GM12872 (cell line): ENCODE measurements around the gene SIN3A.

Source experiments
- CTCF ChIP-seq: IDR thresholded peaks from 3 replicates; pipeline ENCODE4 v1.5.1; 2011; ENCODE audit warnings: low read depth, mild to moderate bottlenecking, low read length, moderate library complexity; ENCODE audit not compliant: insufficient read depth

The SIN3A gene

GRCh38 chr15:75360856-75361255 is 90.6 kb downstream of the SIN3A start:
- TF ChIP-seq CTCF: no peak

GRCh38 chr15:75360391-75360790 is 91.1 kb downstream of the SIN3A start:
- no peak for TF ChIP-seq CTCF

DNA sequence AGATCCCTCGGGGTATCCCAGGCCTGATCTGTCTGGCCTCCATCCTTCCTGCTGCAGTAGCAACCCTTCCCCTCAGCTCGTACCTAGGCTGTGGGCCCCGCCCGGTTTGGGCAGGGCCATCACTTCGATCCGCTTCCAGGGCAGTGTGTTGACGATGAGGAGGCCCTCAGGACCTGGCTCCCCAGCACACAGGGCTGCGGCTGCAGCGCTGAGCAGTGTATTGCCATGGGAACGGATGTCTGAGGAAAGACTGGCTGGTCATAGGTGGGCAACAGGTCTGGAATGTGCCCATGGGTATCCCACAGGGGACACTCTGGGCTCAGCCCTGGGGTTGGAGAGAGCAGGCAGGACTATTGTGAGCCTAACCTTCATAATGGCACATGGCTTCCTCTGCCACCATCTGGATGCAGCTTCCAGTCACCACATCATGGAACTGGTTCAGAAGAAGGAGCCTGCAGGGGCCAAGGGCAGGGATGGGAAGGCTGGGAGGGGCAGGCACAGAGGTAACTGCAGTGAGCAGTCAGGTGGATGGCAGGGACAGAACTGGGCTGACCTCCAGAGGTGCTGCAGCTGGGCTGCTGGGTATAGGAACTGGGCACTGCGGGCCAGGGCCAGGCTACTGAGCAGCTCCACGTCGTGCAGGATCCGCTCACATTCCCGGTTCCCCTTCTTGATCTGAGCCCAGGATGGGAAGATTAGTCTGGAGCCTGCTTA is 91.8 kb downstream of the SIN3A start:
- no peak for TF ChIP-seq CTCF

DNA sequence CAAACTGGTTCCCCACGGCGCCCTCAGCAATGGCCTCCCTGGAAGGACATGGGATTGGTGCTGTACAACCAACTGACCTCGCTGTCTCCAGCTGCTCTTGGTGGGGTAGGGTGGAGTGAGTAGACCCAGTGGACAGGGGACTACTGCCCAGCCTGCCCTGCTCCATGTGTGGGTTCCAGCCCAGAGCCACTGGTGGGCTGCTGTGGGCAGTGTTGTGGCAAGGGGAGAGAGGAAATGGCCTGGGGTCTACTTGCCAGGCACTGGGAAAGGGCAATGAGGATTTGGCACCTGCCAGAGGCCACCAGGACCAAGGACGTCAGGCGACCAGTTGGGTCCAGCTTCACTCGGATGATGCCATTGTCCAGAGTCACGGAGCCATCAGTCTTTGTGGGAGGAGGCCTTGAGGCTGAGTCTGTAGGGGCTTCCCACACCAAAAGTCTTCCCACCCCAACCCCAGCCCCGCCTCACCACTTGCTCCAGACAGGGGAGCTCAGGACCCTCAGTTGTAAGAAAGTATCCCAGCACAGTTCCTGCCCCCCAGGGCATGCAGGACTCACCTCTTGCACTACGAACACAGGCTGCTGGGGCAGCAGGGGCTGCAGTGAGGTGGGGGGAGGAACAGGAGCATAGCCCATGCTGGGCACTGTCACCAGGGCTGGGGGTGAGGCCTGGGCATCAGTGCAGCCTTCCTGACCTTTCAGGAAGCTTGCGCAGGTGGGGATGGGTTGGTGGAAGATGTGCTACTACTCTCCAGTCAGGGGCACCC is 92.5 kb downstream of the SIN3A start:
- no peak for TF ChIP-seq CTCF

- no peak for TF ChIP-seq CTCF
Measured at GRCh38 chr15:75357976-75358673, 93.4 kb downstream of the SIN3A start.

GRCh38 chr15:75356517-75356916 is 95.0 kb downstream of the SIN3A start:
- TF ChIP-seq CTCF: no peak

DNA sequence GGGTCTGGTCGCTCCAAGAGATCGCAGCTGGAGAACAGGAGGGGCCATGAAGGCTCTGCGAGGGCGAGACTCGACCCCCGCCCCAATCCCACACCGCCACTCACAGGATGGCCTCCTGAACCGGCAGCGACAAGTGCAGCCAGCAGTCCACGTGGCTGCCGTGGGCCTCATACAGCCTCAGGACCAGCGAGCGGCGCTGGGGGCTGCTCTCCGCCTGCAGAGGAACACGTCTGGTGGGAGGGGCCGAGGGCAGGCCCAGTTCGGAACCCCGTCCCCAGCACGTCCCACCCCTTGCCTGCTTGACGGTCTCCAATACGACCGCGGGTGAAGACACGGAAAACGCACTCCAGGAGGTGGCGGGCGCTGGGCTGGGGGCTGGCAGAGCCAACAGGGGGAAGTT is 95.5 kb downstream of the SIN3A start:
- no peak for TF ChIP-seq CTCF
